Measurements from ENCODE around the gene XIRP1. TPM values are rescaled to one million over a fixed set of nuclear protein-coding genes. Genes with fewer than 3 reads are reported as not detected.

Gene XIRP1
- total RNA-seq, 1 experiment from 2014 or later, result not detected

DNA sequence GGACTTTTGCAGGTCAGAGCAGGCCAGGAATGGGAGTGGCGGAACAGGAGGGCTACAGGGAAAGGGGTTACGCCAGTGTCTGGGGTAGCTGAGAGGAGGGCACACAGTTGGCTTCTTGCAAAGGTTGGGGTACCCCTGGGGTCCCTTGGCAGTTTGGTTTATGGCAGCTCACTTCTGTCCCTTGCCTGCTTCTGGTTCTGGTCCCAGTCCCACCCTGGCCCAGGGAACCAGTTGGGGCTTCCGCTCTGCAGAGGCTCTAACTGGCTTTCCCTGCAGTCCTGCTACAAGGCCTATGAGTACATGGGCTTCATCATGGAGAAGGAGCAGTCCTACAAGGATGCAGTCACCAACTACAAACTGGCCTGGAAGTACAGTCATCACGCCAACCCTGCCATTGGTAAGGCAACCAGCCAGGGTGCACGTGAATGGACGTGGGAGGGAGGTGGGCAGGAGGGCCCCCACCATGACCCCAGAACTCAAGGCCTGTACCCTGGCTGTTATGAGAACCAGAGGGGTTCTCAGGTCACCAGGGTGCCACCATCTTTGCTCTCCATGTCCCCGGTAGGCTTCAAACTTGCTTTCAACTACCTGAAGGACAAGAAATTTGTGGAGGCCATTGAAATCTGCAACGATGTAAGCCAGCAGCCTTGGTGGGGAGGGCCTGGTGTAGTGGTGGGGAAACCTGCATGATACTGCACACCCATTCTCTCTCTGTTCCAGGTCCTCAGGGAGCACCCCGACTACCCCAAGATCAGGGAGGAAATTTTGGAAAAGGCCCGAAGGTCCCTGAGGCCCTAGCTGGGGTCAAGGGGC lies 54.2 kb downstream of the XIRP1 start:
- Histone ChIP-seq H3K4me2 (ENCODE audit: low read length) (no peak overlapping the region), H3K27ac (ENCODE audit: low read depth, low read length) (no peak overlapping the region), H3K4me3 (replicated peaks in 1 of 2; ENCODE audit: low read depth in 1 of 2, low read length in 2 of 2) (no peak overlapping the region), H3K27me3 (ENCODE audit: insufficient read depth, low read length) (no peaks in the 10 kb centered on the region), H3K9ac (ENCODE audit: low read length) (no peak overlapping the region), H3K36me3 (ENCODE audit: control insufficient read depth in 1 of 2, insufficient read depth in 2 of 2, low read length in 2 of 2) (peaks cover 5 to 10% of the 10 kb centered on the region in 2 experiments), H3K9me2 (ENCODE audit: insufficient read depth) (no peaks in the 10 kb centered on the region), H3K4me1 (ENCODE audit: control insufficient read depth in 1 of 2, insufficient read depth in 2 of 2, low read length in 2 of 2) (peaks cover 33% of the 10 kb centered on the region in 2 experiments), H3K9me3 (ENCODE audit: control insufficient read depth in 1 of 2, insufficient read depth in 1 of 2, low read depth in 1 of 2, low read length in 2 of 2) (no peaks in the 10 kb centered on the region), H3K79me2 (ENCODE audit: insufficient read depth, low read length) (peaks cover 7% of the 10 kb centered on the region; the same call in 1 of the 2 replicates), H2AFZ (ENCODE audit: low read depth, low read length, poor library complexity, severe bottlenecking) (no peak overlapping the region), H4K20me1 (ENCODE audit: insufficient read depth) (no peaks in the 10 kb centered on the region)
- no peak for DNase-seq (ENCODE audit: low read depth, low spot score)
- ChIA-PET POLR2A (no interaction called here), RAD21 (ENCODE audit: low non-redundant PET in 1 of 2, low total read pairs in 2 of 2, uncharacterized antibody in 2 of 2, unreplicated experiment in 2 of 2) (no interaction called here), CTCF (no interaction called here)
- TF ChIP-seq FOSL1 (IDR thresholded peaks at IDR 0.05; ENCODE audit: low read depth) (no peak), JUND (IDR thresholded peaks at IDR 0.05) (no peak), SP1 (IDR thresholded peaks at IDR 0.05; ENCODE audit: low read depth) (no peak), EZH2phosphoT487 (IDR thresholded peaks at IDR 0.05; ENCODE audit: borderline replicate concordance) (no peak), ZNF274 (IDR thresholded peaks at IDR 0.05; ENCODE audit: low read depth, low read length) (no peak), YY1 (IDR thresholded peaks at IDR 0.05; ENCODE audit: extremely low read depth, insufficient replicate concordance, low read depth, low read length) (no peak), ATF3 (IDR thresholded peaks at IDR 0.05) (no peak), CBX3 (IDR thresholded peaks at IDR 0.05; ENCODE audit: low read depth) (no peak), POLR2A (IDR thresholded peaks at IDR 0.05; ENCODE audit: borderline replicate concordance, extremely low read depth, insufficient read depth, insufficient read length) (no peak), RAD21 (IDR thresholded peaks at IDR 0.05; ENCODE audit: low read depth) (no peak), POLR2AphosphoS5 (IDR thresholded peaks at IDR 0.05; ENCODE audit: low read depth, low read length) (no peak)
- TF ChIP-seq, protein P1, sequence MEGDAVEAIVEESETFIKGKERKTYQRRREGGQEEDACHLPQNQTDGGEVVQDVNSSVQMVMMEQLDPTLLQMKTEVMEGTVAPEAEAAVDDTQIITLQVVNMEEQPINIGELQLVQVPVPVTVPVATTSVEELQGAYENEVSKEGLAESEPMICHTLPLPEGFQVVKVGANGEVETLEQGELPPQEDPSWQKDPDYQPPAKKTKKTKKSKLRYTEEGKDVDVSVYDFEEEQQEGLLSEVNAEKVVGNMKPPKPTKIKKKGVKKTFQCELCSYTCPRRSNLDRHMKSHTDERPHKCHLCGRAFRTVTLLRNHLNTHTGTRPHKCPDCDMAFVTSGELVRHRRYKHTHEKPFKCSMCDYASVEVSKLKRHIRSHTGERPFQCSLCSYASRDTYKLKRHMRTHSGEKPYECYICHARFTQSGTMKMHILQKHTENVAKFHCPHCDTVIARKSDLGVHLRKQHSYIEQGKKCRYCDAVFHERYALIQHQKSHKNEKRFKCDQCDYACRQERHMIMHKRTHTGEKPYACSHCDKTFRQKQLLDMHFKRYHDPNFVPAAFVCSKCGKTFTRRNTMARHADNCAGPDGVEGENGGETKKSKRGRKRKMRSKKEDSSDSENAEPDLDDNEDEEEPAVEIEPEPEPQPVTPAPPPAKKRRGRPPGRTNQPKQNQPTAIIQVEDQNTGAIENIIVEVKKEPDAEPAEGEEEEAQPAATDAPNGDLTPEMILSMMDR (IDR thresholded peaks at IDR 0.05 in 2 of 3, conservative IDR thresholded peaks at IDR 0.05 in 1 of 3; ENCODE audit: borderline replicate concordance in 1 of 3, insufficient read depth in 1 of 3, low read depth in 2 of 3, low read length in 2 of 3), result no peak
- ATAC-seq, result no peak
- BruUV-seq (replicated peaks), result no TSS peak
- intact Hi-C loops (cut with micrococcal nuclease), result no loop called here

Data from HCT116 (cell line).